GDM1 (cell line): ENCODE measurements around the gene GRK5.

Experiments
- DNase-seq: peaks from one replicate; lab custom pipeline; 2025; lab: John Stamatoyannopoulos, UW

Gene GRK5

DNA sequence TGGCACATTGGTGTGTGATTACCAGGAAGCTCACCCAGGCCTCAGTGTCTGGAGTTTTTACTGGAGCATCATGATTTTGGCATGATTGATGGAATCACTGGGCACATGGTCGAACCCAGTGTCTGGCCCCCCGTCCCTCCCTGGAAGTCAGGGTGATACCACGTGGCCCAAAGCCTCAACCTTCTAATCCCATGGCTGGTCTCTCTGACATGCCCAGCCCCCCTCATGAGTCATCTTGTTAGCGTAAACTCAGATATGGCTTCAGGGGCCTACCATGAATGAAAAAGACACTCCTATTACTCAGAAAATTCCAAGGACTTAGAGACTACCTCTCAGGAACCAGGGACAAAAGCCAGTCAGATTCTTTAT is 109.3 kb downstream of the GRK5 start:
- DNase-seq, result no peak

DNA sequence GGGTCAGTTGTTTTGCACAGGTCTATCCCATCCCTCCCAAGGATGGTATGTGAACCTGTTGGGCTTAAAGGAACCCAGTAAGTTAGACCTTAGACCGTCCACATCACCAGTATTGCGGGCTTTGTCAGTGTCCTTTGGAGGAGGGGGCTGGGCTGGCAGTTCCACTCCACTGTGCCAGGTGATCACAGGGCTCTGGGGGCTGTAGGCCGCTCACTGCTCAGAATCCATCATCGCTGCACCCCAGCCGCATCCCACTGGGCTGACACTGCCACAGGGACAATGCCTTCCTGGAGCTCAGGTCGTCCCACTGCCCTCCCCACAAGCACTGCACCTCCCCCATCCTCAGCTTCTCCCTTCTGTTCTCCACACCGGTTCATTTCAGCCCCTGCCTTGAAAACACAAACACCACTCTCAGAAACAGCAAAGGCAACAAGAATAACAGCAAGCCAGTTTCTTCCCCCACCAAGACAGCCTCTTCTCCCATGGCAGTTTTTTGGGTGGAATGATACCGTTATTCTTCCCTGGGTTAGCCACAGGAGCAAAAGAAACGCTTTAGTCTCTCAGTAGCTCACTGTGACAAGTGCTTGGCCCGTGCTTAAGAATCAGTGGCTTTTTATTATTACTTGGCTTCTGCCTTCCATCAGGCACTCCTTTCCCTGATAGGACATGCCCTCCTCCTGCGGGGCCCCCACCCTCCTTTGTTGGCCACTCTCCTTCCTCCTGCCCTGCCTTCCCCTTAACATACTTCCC is 111.2 kb downstream of the GRK5 start:
- no peak for DNase-seq

DNA sequence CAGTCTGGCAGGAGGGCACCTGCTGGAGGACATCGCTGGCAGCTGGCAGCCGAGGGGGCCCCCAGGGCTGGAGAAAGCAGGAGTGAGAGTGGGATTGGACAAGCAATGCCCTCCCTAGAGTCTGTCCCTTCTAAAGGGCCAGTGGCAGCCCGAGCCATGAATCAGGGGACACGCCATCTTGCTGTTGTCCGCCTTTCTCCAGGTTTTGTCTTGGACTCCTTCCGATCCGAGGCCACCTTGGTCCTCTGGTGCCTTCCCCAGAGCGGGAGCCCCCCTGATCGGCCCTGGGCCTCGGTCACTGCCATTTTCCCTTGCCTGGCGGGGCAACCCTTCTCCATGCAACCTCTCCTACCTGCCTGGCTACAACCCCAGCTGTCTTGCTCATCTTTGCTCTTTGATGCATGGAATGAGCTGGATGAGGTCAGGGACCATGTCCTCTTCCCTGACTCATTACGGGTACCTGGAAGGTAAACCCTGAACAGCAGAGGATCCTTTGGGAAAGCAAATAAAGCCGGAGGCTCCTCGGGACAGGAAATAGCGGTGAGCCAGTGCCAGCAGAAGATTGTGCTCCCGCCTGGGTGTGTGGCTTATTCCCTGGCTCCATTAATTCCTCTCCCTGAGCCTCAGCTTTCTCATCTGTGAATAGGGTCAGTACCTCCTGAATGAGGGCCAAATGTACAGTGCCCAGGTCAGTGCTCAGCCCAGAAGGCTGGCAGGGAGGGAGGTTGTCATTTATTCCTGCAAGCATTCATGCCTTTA is 112.0 kb downstream of the GRK5 start:
- no peak for DNase-seq

DNA sequence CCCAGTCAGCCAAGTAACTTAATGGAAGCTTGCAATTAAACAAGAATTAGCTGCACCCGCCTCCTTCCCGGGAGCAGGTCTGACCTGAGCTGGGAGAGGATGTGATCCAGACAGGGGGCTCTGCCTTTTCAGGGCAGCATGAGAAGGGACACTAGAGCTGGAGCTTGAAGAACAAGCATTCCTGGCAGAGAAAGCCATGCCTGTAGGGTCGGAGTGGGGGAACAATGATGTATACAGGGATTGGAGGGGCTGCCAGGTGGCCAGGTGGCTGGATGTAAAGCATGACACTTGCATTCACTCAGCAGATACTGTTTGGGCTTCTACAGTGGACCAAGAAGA is 112.5 kb downstream of the GRK5 start:
- no peak for DNase-seq

DNA sequence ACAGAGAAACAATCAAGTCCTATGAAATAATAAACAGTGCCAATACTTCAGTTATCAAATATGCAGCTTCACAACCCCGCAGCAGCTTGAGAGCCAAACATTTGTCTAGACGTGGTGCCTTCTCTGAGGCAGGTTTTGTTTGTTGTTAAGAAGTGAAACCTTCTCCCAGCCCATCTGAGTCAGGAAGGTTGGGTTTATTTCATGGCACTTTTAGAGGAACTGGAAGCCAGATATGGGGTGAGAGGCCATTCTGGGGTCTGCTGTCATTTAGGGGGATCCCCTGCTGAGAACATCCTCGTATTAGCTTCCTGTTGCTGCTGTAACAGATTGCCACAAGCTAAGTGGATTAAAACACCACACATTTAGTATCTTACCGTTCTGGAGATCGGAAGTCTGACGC is 113.6 kb downstream of the GRK5 start:
- DNase-seq, result no peak

DNA sequence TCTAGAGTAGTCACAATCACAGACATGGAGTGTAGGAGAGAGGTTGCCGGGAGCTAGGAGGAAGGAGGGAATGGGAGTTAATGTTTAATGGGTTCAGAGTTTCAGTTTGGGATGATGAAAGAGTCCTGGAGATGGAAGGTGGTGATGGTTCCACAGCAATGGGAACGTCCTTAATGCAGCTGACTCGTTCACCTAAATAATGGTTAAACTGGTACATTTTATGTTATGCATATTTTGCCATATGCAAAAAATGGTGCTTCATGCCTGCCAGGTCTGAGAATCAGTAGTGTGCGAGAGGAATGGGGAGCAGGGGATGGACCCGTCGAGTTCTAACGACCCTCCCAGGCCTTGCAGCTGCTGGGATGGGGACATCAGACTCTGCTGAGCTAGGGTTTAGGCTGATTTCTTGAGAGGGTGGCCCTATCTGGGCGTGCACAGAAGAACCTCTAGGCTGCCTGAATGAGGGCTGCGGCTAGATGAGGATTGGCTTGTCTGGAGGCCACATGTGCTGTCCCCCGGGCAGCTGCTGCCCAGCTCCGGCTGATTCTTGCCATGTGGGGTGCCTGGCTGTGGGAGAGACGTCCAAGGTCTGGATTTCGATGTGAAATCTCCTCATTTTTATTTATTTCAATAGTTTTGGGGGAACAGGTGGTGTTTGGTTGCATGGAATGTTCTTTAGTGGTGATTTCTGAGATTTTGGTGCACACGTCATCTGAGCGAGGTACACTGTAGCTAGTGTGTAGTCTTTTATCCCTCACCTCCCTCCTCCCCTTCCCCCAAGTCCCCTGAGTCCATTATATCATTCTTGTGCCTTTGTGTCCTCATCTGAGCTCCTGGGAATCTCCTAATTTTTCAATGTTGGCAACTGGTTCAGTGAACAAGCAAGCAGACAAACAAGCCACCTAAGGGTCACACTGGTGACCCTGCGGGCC is 116.0 kb downstream of the GRK5 start:
- no peak for DNase-seq

DNA sequence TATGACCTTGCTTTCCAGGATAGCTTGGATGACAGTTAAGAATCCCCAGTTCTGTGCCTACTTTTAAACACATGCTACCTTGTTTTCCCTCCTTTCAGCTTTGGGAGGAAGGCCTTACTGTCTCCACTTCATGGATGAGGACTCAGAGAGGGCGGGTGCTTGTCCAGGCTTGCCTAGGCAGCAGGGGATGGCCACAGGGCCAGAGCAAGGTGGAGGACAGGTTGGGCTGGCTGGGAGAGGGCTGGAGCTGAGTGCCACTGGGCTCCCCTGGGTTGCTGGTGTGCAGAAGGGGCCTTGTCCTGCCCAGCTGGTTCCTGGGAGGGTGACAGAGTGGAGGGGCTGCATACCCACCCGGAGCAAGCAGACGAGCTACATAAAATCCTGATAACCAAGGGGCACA is 117.8 kb downstream of the GRK5 start:
- no peak for DNase-seq

DNA sequence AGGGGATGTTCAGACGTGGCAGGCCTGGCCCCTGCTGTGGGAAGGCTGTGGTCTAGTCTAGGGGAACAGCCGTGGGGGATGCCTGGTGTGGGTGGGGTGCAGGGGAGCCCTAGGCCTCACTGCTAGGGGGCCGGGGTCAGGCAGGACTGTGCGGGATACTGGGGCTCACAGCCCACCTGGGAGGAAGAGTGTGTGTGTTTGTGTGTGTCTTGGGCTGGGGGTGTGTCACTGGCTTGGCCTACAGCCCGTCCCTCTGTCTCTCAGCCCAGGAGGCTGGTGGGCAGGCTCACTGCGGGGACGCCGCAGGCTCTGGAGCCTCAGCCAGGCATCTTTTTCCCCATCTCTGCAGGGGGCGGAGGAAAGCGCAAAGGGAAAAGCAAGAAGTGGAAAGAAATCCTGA is 118.8 kb downstream of the GRK5 start:
- no peak for DNase-seq

DNA sequence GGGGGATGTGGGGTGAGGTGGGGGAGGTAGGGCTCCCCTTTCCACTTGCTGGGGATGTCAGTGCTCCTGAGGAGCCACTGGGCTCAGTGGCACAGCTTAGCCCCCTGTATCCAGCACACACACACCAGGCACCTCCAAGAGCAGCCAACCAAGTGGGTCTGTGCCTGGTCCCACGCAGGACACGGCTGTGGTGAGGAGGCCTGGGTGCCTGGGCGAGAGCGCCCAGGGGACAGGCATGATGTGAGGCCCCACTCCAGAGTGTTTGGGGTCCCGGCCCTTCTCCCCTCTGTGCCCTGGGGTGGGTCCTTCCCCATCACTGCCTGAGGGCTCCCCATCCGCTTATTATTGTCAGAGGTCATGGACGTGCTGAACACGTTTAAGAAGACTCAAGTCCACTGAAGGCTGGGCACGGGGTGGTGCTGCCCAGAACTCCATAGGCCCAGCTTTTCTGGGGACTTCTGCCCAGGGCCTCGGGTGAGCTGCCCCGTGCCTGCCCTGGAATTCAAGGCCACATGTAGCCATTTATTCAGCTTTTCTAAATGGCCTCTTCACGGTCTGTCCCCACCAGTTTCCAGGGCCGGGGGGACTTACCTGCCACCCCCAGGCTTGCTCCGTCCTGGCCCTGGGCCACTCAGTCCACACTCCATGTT is 119.8 kb downstream of the GRK5 start:
- no peak for DNase-seq

DNA sequence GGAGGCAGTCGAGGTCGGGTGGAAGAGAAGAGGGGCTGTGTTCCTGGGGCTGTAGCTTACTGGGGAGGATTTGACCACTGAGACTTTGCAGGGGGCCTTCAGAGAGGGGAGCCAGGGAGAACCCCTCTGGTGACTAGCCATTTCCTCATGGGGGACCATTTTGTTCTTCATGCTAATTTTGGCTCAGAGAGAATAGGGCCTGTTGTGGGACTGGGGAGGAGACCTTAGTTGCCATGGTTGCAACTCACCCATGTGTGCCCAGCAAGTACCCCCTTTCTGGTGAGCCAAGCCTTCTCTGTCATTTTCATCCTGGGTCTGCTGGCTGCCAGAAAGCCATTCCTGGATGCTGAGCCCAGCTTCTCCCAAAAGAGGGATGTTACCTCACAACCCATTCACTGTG is 120.9 kb downstream of the GRK5 start:
- no peak for DNase-seq

DNA sequence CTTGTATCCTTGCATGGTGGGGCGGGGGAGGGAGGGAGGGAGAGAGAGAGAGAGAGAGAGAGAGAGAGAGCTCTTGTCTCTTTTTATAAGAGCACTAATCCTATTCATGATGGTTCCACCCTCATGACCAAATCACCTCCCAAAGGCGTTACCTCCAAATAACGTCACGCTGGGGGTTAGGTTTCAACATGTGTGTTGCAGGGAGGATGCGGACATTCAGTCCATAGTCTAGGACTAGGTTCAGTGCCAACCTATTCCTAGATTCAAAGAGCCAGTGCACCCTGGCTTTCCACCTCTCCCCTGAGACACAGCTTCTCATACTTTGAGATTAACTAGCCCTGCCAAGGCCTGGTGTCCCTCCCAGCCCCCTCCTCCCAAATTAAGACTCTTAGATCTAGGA is 123.0 kb downstream of the GRK5 start:
- no peak for DNase-seq

DNA sequence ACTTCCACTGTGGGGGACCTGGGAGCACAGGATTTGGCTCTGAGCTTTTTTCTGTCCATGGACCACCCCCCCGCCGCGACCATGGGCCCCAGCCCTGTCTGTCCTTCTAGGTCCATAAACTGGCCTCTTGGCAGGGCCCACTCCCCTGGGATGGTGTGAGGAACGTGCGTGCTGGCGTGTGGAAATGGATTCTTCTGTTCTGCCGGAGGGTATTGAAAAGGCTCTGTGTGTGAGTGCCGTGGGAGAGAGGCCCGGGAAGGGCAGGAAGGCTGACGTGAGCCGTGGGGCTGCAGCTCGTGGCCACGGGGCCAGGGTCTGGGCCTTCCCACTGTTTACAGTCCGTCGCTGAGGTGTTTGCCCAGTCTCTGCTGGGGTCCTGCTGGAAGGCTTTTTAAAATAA is 123.7 kb downstream of the GRK5 start:
- no peak for DNase-seq

DNA sequence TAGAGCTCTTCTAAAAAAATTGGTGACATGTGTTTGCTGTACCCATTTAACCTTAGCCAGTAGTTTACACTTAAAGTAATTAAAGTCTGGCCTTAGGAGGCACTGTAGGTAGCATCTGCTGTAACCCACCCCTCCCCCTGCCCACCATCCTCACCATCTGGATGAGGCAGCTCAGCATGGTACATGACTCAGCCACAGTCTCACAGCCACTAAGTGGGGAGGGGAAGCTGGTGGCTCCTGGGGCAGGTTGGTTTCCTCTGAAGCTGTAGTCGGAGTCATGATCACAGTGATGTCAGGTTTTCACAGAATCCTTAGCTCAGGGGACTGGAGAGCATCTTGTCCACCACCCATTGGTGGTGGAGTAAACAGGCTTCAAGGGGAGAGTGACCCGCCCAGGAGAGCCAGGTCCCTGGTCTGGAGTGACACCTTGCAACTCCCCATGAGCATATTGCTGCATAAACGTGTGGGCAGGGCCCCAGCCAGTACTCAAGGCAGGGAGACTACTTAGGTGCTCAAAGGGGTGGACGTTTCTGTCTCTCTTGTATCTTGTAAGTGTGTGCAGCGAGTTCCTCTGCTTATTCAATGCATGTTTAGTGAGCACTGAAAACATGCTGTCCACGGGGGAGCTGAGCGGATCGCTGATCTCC is 125.9 kb downstream of the GRK5 start:
- DNase-seq, result no peak

DNA sequence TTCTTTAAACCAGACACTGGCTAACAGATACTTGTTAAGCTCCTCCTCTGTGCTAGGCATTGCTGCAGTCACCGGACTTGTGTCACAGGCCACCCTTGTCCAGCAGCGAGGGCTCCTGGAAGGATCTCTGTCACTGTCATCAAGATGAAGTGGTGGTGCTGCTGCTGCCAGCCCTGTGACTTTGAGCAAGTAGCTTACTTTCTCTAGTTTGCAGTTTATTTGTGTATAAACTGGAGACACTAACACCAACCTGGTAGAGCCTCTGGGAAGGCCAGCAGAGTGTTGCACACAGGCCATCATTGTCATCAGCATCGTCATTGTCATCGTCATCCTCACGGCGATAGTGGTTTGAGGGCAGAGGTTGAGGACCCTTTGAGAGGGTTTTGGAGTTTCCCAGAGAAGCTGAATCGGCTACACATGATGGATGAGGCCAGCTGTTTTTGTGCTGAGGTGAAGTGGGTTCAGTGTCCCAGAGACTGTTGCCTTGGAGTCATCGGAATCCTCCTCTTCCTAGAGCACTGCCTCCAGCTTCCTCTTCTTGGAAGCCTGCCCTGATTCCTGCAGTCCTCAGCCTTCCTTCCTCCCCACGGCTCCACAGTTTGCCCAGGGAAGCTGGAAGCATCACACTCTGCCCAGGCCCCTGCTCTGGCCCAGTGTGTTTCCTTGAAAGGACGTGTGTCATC is 128.4 kb downstream of the GRK5 start:
- DNase-seq, result no peak

DNA sequence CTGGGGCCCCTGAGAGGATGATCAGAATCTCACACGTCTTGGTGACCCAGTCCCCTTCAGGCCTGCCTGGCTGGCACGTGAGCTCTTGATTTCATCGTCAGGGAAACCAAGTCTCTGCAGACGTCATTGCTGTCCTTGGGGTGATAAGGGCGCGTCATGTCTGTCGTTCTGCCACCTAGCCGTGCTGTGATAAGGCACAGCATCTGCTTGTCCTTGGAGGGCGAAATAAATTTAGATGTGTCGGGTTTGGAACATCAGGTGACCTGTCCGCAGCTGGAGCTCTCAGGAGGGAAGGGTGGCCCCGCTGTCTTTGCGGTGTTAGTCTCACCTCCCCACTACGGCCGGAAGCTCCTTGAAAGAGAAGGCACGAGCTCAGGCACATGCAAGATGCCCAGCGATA is 129.2 kb downstream of the GRK5 start:
- DNase-seq, result no peak

DNA sequence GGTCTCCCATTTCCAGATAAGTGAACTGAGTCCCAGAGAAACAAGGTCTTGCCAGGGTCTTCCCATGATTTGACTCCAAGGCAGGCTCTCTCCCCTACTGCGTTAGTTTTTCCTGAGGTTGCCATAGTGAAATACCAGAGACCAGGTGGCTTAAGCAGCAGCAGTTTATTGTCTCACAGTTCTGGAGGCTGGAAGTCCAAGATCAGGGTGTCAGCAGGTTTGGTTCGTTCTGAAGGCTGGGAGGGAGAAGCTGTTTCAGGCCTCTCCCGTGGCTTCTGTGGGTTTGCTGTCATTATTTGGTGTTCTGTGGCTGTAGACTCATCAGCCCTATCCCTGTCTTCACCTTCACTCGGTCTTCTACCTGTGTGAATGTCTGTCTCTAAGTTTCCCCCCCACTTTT is 129.9 kb downstream of the GRK5 start:
- DNase-seq, result no peak

DNA sequence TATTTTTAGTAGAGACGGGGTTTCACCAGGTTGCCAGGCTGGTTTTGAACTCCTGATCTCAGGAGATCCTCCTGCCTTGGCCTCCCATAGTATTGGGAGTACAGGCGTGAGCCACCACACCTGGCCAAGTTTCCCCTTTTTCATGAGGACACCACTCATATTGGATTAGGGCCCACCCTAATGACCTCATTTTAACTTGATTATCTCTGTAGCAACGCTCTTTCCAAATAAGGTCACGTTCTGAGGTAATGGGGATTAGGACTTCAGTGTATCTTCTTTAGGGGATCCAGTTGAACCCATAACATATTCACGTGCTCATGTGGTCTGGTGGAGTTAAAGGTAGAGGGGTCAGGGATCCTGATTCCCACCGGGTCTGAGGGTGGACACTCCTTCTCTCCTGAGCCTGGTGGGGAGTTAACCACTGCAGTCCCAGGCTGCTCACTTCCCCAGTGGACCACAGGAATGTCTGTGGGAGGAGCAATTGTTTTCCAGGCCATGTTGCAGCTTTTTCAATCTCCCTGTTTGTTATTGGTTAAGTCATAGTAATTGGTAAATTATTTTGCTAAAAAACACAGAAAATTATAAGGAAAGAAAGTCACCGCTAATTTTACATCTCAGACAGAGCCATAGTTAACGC is 130.5 kb downstream of the GRK5 start:
- no peak for DNase-seq

DNA sequence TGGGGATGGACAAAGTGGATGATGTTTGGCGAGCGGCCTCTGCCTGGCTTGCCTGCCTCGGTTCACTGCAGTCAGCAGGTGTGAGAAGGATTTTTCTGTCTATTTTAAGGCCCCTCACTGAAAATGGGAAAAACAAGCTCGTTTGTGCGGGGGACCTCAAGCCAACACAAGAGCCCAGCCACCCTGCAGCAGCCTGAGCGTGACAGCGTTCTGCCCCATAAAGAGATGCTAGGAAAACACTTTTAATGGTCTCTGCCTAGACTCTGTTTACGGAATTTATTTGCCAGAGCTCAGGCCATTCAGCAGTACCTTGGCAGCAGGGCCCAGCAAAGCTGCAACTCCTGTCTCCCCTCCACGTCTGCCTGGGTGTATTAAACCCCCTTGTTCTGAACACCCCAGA is 131.7 kb downstream of the GRK5 start:
- no peak for DNase-seq

DNA sequence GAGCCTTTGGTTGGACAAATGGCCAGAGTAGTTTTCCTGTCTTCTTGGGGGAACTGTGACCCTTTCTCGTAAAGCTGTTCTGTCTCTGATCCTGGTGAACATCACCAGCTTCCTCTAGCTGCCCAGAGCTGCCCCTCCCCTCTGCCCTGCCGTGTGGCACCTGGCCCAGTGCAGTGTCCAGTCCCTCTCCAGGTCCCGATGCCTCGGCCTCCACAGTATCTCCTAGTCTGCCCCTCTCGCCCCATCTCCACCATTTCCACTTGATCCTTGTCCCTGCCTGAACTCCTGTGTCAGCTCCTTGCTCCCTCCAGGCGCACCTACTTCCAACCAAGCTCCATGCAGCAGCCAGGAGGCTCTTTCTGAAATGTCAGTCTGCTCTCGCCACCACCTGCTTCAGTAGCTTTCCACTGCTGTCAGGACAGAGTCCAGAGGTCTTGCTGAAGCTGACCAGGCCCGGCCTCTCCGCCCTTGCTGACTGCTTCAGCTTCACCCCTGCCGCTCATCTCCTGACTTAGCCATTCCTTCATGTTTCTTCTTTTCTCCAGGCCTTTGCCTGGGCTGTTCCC is 133.6 kb downstream of the GRK5 start:
- DNase-seq, result no peak
